Neural cell (in vitro differentiated cells): ENCODE results near the gene RCN1.

ENCODE experiments used
- CTCF ChIP-seq: fragments of 450-650 bp; IDR thresholded peaks from 2 replicates; pipeline ENCODE4 v1.5.1; 2014; ENCODE audit warnings: antibody characterized with exemption, mild to moderate bottlenecking, moderate library complexity; ENCODE audit not compliant: poor library complexity, severe bottlenecking
- EP300 ChIP-seq: fragments of 450-650 bp; conservative IDR thresholded peaks from 2 replicates; pipeline ENCODE4 v1.6.1; 2014; ENCODE audit warnings: antibody characterized with exemption, mild to moderate bottlenecking, moderate library complexity; ENCODE audit not compliant: poor library complexity, severe bottlenecking
- EZH2 ChIP-seq: fragments of 200-600, 300-800 bp; shearing (Covaris generic), sonication (generic); IDR thresholded peaks from 2 replicates; pipeline ENCODE4 v1.6.1; 2014; ENCODE audit warnings: antibody characterized with exemption, low read length, borderline replicate concordance, mild to moderate bottlenecking; ENCODE audit not compliant: insufficient read depth, poor library complexity, severe bottlenecking
- MXI1 ChIP-seq: fragments of 450-650 bp; conservative IDR thresholded peaks from 2 replicates; pipeline ENCODE4 v1.6.1; 2014; ENCODE audit warnings: antibody characterized with exemption, mild to moderate bottlenecking; ENCODE audit not compliant: poor library complexity, severe bottlenecking
- POLR2AphosphoS5 ChIP-seq: IDR thresholded peaks from 2 replicates; pipeline ENCODE4 v1.6.1; 2012
- REST ChIP-seq: IDR thresholded peaks from 2 replicates; pipeline ENCODE4 v1.6.1; 2012; ENCODE audit warnings: borderline replicate concordance
- SMC3 ChIP-seq: fragments of 450-650 bp; conservative IDR thresholded peaks from 2 replicates; pipeline ENCODE4 v1.6.1; 2014; ENCODE audit warnings: antibody characterized with exemption, mild to moderate bottlenecking, moderate library complexity; ENCODE audit not compliant: poor library complexity
- TAF1 ChIP-seq: IDR thresholded peaks from 2 replicates; pipeline ENCODE4 v1.6.1; 2012; ENCODE audit warnings: low read depth

DNA sequence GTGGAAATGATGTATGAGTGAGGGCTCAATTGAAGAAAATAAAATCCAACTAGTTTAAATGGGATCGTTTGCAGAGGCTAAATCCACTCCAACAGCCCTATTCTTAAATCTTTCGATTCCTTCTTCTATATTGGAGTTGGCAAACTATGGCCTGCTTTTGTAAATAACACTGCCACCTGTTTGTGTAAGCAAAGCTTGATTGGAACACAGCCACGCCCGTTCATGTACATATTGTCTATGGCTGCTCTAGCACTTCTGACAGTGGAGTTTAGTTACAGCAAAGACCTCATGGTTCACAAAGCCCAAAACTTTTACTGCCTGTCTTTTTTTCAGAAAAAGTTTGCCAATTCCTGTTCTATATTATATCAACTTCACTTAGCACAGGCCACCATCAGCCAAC, 40.6 kb upstream of the RCN1 start:
- no peak for TF ChIP-seq SMC3
- no peak for TF ChIP-seq CTCF
- TF ChIP-seq EP300: no peak
- no peak for TF ChIP-seq TAF1
- TF ChIP-seq MXI1: no peak
- no peak for TF ChIP-seq REST
- no peak for TF ChIP-seq POLR2AphosphoS5
- TF ChIP-seq EZH2: no peak
